Measurements from ENCODE around the gene RNF207.

DNA sequence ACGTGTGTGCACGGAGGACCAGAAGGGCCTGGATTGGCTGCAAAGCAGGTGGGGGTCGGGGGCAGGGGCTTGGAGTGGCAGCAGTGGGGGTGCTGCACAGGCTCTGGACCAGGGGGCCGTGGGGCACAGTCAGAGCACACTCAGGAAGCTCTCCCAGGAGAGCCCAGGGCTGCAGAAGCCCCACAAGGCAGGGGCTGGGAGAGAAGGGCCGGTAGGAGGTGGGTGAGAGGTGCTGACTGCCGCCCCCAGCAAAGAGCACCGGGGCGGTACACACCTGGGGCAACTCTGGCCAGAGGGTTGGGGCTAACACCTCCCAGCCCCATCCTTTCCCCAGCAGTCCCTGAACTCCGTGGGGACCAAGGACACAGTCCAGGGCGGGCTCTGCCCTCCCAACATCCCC is 39.7 kb upstream of the RNF207 start:
- TF ChIP-seq, protein P1, sequence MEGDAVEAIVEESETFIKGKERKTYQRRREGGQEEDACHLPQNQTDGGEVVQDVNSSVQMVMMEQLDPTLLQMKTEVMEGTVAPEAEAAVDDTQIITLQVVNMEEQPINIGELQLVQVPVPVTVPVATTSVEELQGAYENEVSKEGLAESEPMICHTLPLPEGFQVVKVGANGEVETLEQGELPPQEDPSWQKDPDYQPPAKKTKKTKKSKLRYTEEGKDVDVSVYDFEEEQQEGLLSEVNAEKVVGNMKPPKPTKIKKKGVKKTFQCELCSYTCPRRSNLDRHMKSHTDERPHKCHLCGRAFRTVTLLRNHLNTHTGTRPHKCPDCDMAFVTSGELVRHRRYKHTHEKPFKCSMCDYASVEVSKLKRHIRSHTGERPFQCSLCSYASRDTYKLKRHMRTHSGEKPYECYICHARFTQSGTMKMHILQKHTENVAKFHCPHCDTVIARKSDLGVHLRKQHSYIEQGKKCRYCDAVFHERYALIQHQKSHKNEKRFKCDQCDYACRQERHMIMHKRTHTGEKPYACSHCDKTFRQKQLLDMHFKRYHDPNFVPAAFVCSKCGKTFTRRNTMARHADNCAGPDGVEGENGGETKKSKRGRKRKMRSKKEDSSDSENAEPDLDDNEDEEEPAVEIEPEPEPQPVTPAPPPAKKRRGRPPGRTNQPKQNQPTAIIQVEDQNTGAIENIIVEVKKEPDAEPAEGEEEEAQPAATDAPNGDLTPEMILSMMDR (IDR thresholded peaks at IDR 0.05) = no peak
- TF ChIP-seq POLR2A (IDR thresholded peaks at IDR 0.05) = no peak
